ENCODE measurements around the gene SLC66A2.

Gene SLC66A2

DNA sequence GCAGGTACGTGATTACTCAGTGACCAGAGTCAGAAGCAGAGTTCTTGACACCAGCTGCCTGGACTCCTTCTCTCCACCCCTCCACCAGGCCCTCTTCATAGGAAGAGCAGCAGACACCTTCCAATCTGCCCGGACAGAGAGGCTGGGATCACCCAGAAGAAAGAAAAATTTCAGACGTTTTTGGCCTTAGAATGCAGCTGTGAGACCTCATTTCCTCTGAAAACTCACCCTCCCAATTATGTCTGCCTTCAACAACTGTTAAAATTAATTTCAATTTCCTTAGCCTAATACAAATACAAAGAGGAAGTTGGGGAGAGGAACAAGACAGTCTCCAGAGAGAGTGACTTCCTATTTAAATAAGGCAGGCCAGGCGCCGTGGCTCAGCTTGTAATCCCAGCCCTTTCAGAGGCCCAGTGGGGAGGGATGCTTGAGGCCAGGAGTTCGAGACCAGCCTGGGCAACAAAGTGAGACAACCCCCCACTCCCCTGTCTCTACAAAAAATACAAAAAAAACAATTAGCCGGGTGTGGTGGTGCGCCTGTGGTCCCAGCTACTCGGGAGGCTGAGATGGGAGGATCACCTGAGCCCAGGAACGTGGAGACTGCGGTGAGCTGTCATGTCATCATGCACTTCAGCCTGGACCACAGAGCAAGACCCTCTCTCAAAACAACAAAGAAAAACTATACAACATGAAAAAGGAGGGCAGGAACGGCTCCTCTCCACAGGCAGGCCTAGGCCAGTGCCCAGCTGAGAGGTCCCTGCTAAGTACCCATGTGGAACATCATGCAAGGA is 1.6 kb downstream of the SLC66A2 start:
- DNase-seq = no peak

DNA sequence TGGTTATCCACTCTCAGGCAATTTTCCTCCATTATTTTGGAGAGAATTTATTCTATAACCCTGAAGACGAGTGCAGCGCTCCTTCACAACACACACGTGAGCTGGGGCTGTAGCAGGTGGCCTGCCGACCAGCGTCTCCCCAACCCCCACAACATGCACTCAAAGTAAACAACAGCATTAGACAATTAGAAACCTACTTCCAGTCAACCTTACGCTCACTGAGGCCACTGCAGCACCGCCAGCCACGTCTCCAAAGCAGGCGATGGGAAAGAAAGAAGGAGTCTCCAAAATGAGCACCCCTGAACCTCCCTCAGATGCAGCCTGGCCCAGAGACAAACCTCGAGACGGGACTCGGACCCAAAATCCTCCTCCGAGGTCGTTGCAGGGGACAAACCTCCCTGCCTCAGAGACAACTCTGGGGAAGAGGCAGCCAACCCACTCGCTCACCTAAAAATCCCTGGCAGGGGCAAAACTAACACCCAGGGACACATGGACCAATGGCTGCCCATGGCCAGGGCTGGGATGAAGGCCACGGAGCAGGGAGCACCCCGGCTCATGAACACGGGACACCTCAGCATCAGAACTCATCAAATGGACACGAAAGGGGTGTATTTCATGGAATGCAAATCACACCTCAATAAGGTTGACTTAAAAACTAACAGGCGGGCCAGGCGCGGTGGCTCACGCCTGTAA is 2.6 kb downstream of the SLC66A2 start:
- DNase-seq = peak; percentile 70

DNA sequence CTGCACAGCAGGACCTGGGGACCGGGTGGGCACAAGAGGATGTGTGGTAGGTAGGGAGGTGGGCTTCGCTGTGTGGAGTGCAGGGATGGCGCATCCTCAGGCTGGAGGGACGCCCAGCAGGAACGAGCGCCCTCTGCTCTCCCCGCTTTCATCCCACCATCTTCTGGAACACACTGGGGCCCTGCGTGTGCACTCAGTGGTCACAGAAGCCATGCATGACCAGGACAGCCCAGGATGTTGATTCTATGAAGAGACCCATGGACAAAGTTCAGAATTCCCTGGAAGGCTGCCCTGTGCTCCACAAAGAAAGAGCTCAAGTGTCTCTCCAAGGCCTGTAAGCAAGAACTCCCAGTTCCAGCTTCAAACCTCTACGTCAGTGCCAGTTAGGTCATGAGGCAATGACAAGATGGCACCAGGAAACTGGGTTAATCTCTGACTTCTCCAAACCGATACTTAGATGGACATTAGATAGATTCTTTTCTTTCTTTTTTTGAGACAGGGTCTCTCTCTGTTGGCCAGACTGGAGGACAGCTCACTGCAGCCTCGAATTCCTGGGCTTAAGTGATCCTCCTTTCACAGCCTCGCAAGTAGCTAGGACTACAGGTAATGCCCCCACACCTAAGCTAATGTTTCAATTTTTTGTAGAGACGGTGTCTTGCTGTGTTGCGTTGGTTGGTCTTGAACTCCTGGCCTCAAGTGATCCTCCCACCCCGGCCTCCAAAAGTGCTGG is 3.4 kb downstream of the SLC66A2 start:
- no peak for DNase-seq

DNA sequence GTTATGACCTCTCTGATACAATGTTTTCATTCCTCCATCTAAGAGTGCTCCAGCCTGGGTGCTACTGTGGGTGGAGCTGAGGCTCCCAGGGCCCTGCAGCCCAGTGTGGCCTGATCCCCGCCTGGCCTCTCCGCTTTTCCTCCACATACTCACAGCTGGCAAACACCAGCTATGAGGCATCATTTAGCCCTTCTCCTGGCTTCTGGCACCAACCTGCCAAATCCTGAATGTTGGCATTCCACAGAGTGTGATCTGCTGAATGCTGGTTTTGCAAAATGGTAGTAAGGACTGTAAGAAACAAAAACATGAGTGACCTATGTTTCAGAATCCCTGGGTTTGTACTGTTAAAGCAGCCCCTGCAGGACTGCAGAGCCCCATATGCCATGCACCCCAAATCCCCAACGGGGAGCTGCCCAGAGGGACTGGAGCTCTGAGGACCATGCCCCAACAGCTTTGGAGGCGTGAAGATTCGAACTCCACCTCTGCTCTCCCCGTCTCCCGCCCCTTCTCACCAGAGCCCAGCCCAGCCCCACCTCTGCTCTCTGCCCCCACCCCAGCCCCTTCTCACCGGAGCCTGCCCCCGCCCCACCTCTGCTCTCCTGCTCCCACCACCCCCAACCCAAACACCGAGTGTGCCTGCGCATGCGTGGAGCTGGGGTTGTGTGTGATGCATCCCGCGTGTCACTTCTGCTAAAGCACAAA is 4.2 kb downstream of the SLC66A2 start:
- DNase-seq = no peak

DNA sequence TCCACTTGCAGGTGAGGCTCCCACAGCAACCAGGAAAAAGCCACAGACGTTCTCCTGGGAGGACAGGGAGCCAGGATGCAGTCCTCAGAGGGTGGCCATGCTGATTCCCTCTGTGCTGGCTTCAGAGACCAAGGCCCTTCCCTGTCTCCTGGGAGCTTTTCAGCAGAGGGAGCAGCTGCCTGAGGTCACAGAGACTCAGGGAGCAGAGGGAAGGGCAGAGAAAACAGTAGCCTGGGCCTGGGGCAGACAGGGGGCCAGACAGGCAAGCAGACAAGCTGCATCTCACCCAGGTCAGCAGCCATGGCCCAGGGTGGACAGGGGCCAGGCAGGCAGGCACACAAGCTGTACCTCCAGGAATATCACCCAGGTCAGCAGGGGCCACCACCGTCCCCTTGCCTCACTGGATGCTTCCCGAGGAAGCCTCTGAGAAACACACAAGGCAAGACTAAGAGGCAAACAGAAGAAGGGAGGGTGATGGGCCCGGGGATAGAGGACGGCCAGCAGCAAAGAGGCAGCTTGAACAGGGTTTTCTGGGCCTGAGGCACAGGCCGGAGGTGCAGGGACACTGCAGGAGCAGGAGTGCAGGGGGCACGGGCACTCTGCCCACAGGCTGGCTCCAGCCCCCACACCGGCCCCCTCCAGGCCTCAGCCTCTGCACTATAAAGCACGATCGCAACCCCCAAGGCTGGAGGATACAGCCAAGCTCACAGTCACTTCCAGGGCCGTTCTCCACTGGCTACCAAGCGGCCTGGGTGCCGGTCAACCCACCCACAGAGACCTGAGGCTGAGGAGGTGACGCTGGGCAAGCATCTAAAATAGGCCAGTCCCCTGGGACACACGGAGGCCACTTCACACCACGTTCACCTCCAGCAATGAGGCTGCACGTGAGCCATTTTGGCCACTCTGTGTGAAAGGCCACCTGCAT is 6.1 kb downstream of the SLC66A2 start:
- no peak for DNase-seq

DNA sequence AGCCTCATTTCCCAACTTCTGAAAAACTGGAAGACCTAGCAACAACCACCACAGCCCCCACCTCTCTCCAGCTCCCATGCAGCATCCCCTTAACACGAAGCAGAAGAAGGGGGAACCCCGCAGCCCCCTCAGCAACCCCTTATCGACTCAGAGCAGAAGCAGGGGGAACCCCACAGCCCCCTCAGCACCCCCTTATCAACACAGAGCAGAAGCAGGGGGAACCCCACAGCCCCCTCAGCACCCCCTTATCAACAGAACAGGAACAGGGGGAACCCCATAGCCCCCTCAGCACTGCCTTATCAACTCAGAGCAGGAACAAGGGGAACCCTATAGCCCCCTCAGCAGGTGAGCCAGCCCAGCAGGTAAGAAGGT is 6.7 kb downstream of the SLC66A2 start:
- DNase-seq = no peak

DNA sequence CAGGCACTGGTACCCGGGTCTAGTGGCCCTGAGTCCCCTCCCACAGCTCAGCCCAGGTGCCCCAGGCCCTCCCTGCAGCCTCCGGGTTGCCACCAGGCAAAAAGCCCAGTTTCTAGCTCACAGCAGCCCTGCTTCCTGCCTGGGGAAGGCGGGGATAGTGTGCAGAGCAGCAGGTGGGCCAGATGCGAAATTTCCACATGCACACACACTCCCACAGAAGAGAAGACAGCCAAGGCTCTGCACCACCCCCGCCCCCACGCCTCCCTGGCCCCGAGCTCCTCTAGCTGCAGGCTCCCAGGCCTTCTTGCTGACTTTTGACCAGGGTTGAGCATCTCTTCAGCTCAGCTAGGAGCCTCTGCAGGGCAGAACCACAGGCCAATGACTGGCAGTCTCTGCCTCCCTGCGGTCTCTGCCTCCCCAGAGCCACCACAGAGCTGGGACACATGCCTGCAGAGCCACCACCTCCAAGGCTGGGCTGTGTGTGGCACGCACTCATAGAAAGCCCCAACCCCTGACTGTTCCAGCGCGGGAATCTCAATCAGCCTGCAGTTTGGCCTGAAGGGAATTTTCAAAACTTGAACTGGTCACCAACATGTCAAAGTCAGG is 7.2 kb downstream of the SLC66A2 start:
- no peak for DNase-seq

DNA sequence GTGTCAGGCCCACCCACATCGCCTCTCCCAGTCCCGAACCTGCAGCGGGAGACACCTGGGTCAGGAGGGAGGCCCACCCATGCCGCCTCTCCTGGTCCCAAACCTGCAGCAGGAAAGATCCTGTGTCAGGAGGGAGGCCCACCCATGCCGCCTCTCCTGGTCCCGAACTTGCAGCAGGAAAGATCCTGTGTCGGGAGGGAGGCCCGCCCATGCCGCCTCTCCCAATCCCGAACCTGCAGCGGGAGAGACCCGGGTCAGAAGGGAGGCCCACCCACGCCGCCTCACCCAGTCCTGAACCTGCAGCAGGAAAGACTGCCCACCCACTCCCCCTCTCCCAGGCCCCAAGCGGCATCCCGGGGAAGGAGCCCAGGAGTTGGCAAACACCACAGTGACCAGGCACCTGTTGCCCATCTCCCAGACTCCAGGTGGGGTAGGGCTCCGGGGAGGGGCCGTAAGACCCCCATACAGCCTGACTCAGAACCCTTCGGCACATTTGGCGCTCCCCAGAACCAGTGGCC is 7.8 kb downstream of the SLC66A2 start:
- no peak for DNase-seq

DNA sequence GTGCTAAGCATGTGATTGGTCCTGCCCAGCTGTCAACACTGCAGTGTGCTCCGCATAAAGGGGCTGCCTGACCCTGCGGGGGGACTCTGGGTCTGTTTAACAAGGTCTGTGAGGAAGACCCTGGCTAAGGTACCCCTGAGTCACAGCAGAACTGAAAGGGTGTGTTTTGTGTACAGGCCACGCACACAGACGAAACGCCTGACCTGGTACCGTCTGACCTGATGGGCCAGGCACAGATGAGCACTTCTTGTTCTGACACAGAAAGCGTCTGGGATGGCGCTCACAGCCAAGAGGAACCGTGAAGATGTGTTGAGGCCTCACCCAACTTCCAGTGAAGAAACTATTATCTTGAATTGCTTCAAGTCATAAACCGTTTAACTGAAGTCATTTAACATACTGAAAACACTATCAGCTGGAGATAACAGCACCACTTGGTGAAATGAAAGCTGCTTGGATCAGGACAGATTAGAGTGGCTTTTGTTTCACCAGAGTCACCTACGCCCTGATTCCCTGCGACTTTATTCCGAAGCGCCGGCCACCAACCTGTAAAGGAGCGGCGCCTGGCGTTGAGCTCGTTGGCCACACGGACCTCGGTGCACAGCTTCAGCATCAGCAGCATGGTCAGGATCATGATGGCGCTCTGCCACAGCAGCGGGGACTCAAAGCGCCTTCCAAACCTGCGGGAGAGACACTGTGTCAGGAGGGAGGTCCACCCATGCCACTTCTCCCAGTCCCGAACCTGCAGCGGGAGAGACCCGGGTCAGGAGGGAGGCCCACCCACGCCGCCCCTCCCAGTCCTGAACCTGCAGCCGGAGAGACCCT is 8.5 kb downstream of the SLC66A2 start:
- no peak for DNase-seq

DNA sequence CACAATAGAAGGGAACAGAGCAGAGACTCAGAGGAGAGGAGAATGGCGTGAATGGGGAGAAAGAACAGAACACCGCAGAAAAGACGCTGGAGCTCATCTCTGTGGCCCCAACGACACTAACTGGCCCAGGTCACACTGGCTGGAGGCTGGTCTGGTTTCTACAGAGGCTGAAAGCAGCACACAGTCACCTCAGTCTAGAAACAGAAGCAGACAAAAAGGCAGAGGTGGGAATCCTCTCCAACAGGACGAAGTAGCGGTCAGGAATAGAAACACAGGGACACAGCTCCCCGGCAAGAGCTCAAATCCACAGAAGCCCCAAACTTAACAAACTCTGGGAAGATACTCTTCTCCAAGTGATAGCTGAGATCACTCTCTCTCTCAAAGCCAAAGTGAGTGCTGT is 9.2 kb downstream of the SLC66A2 start:
- no peak for DNase-seq

DNA sequence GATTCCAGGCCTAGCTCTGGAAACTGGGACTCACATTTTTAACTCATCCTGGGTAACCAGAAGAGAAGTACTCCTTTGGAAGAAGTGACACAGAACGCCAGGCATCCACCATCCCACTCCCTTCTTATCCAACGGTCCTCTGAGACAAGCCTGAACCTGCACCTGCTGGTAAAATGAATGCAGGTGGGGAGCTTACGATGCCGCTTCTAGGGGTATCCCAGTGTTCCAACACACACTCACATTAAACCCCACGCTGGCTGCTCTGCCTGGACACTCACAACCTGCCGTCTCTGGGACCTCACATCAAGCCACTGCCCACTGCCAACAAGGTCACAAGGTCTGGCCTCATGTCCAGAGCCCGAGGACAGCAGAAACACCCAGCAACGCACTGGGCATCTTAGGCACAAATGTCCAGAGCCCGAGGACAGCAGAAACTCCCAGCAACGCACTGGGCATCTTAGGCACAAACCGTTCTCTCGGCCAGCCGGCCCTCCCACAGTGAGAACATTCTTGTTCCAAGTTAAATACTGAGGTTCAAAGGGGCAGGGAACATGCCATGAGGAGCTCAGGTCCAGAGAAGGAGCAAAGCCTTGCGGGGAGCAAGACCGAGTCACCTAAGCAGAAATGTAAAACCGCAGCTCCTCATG is 9.9 kb downstream of the SLC66A2 start:
- no peak for DNase-seq

DNA sequence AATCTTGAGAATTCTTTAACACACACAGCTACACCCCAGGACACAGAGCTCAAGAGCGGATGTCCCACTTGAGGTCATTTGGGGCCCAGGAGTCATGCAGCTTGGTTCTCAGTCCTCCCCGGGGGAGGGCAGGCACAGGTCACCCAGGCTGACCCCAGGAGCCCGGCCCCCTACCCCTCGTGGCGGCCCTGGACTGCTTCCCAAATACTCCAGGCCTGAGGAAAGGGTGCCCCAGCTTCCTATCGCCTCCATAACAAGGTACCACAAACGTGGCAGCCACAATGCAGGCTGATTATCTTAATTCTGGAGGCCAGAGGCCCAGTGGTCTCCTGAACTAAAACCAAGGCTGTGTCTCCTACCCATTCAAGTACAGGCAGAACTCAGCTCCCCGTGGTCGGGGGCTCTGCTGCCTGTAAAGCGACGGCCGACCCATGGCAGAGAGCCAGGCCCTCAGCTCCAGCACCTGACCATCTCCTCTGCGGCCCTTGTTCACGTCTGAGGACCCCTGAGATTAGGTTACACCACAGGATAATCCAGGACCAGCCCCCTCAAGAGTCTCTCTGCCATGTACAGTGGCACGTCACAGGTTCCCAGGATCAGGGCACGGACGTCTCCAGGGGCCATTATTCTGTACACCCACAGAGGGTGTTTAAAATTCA is 10.5 kb downstream of the SLC66A2 start:
- DNase-seq = no peak

DNA sequence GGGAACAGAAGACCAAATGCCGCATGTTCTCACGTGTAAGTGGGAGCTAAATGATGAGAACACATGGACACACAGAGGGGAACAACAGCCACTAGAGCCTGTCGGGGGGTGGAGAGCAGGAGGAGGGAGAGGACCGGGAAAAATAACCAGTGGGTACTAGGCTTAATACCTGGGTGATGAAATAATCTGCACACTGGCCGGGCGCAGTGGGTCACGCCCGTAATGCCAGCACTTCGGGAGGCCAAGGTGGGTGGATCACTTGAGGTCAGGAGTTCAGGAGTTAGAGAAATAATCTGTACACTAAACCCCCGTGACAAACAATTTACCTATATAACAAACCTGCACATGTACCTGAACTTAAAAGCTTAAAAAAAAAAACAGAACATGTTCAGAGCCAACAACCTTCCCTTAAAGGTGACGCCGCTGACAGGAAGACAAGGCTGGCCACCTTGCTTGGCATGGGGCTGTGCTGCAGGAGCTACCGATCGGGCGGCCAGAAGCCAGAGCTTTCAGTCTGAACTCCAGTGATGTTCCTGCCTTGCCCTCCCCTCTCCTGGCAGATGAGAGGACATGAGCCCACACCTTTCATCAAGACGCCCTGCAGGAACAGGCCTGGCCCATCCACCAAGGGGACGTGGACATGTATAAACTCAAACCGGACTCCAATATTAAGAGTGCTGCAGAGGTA is 11.2 kb downstream of the SLC66A2 start:
- DNase-seq = no peak

DNA sequence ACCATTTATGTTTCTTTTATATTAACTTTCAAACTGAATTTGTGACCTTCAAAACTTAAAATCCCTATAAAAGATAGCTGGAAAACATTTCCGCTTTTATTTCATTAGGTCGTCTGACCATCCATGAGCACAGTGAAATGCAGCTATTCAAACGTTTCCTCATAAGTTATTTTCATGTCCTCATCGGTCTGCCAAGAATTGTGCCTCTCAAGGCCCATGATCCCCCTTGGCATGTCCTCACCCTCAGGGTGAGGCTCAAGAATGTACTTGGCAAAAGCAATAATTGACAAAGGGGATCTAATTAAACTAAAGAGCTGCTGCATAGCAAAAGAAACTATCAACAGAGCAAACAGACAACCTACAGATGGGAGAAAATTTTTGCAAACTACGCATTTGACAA is 12.4 kb downstream of the SLC66A2 start:
- DNase-seq = no peak

DNA sequence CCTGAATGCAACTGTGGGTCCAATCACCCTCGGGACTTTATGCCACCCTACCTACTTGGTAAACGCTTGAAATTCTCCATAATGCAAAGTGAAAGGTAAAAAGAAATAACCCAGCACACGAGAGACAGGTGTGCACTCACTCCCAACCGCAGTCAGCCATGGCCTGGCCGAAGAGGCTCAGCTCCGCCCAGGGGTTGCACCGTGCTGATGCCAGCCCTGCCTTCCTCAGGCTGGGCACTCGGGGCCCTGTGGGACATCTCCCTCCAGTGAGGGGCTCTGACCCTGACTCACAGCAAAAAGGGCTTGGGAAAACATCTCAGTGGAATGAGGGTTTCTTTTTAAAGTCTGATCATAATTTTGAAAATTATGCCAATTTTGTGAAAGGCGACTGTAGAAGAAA is 13.3 kb downstream of the SLC66A2 start:
- no peak for DNase-seq

DNA sequence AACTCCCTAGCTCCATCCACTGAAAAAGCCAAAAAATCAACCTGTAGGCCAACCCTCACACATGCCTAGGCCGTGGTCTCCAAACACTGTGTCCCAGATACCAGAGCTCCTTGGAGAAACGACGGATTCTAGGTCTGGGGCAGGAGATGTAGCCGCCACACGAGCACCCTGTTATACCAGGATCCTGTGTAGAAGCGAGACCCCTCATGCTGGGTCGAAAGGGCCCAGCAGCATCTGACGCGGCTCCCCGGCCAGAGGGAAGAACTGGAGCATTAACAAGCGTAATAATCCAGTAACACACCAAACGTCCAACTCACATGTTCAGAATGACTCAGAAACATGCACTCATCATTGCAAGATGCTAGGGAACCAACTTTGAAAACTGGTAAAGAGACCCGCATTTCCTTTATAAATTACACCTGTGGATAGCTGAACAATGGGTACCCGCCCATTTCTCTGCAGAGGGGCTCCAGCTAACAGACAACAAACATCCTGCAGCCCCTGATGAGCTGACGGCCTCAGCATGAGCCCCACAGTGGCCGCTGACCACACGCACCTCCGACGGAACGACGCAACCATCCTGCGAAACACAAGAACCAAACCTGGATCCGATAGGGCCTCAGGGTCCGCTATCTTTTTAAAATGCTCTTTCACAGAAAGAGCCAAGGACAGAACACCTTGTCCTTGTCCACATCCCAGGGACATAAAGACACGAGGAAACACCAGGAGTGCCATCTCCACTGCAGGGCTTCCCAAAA is 14.2 kb downstream of the SLC66A2 start:
- DNase-seq = no peak

DNA sequence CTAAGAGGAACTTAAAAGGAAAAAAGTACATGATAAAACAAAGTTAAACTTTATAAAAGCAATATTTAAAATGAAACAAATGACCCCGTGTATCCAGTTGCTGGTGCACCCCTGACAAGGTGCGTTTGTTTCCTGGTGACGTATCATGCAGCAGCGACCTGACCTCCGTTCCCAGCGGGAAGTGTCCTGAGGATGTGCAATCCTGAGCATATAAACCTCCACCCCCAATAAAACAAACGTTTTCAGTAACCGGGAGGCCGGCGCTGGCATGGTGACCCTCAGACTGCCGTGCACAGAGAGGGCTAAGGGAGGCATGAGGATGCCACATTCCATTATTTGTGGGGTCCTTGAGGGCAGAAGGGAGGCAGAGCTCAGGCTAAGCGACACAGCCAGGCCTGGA is 14.8 kb downstream of the SLC66A2 start:
- DNase-seq = no peak

DNA sequence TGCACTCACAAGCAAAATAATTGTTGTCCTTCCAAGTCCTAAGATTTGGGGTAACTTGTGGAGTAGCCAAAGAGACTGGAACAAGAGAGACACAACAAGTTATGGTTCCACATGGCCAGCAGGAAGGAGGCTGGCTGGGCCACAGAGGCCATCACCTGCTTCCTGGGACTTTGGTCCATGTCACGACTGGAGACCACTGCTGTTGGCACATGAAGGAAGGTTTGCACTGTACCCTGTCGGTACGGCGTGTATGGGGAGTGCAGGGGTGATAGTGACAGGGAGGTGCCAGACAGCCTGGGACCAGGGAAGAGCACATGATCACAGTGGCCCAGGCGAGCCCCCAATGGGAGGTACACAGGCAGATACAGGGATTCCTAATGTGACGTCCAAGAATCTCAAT is 15.5 kb downstream of the SLC66A2 start:
- DNase-seq = no peak

All from NCI-H510A treated with DMSO at 0.1 percent for 48 hours (cell line).